SU-DHL-6 (cell line): ENCODE results near the gene GAS7.

Source experiments
- CTCF ChIP-seq: fragments of 200-600 bp; sonication (generic); IDR thresholded peaks from one replicate; pipeline ENCODE4 v1.5.1; 2017; ENCODE audit warnings: antibody characterized with exemption, mild to moderate bottlenecking, low read length, moderate library complexity; ENCODE audit not compliant: insufficient read depth, poor library complexity, severe bottlenecking
- EZH2phosphoT487 ChIP-seq: fragments of 200-600 bp; sonication (generic), shearing (Covaris generic); conservative IDR thresholded peaks from 2 replicates; pipeline ENCODE4 v1.6.1; 2018; ENCODE audit warnings: mild to moderate bottlenecking, antibody characterized with exemption, low read length, moderate library complexity, mixed read lengths

GRCh38 chr17:10120749-10121148 is 77.7 kb downstream of the GAS7 start:
- no peak for TF ChIP-seq CTCF
- TF ChIP-seq EZH2phosphoT487: no peak
